GM21360 (cell line): Measurements from ENCODE around the gene UCN2.
"Not testable (repeated sequence)": the region's sequence is repeated elsewhere in the genome, so short reads cannot be mapped to it uniquely, and the experiment has no call there.

Experiments used
- ATAC-seq: cut with Tn5 transposase; IDR thresholded peaks from one replicate; pipeline ENCODE4 v1.9.1; 2021; ENCODE audit warnings: mild to moderate bottlenecking, moderate library complexity; ENCODE audit not compliant: unreplicated experiment

UCN2 gene

DNA sequence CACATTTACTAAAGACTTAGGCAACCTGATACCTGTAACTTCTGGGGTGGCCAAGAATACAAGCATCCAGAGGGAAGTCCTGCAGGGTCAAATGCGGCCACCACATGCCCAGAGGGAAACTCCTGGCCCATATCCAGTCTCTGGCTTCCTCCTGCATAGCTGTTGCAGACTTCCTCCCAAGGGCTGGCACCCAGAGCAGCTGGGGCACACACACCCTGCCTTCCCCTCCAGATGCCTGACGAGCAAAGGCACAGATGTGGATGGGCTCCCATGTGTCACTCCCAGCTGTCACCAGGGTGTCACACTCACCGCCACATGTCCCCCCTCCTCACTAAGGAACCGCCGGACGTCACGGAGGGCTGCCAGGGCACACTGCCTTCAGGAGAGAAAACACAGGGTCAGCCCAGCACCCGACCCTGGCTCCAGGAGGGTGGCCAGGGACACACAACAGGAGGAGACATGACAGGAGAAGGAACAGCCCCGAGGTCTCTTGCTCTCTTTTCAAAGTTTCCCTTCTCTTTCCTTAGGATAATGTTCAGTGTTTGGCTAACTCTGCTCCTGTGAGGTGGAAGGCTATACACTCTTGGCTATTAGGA lies 20.2 kb downstream of the UCN2 start:
- no peak for ATAC-seq

DNA sequence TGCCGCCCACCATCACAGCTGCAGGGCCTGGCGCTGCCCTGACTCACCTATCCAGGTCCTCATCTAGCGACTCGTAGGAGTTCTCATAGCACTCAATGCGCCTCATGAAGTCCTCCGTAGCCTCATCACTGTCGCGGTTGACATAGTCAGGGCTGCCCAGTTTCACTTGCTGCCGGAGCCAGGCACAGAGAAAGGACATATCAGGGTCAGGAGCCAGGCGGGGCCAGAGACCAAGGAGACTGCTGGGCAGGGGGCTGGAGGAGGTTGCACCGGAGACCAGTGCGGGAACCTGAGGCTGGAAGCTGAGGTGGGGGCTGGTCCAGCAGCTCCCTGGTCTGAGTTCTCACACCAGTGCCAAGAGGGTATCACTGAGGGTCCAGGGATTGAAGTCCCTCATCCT lies 25.1 kb downstream of the UCN2 start:
- ATAC-seq, result no peak

DNA sequence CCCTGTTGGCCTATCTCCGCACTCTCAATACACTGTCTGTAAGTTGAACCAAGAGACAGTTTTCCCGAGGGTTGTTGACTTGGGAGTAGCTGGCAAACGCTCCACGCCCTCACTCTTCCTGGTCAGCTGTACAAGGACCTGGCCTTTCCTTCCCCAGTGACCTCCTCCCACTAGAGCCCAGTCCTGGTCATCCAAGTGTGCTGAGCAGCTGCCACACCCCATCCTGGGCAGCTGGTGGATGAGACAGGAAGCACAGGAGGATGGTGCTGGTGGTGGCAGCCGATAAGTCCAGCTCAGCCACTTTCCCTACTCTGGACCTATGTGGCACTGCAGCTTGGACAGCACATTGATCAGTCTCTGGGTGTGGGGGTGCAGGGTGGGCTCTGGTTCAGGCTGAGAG lies 26.8 kb downstream of the UCN2 start:
- ATAC-seq, result no peak

DNA sequence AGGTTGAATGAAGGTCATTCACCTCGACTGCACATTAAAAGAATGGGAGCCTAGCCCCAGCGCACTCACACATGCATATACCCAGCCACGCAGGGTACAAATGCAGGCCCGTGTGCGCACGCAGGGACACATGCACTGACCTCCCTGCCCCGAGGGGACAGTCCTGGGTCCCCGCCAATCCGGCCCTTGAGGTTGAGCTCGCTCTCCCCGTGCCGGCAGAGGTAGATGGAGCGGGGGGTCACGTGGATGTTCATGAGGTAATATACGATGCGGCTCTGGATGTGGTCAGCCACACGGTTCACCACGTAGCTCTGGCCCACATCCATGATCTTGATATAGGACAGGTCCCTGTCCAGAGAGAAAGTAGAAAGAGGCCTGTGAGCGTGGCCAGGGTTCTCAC lies 27.5 kb downstream of the UCN2 start:
- ATAC-seq, result no peak

DNA sequence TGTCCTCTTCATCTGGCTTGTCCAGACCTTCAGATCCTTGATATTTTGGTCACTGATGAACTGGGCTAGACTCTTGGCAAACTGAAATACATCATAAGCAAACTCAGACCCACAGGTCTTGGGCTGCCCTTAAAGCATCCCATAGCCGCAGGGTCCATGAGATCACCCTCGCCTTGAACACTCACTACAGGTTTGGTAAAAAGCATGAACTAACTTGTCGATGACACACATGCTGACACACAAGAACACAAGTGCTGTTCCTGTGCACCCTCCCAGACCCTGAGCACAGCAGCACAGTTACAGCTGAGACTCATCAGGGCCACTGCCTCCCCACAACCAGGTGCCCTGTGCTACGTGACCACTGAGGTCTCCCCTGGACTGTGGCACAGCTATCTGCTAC lies 28.0 kb downstream of the UCN2 start:
- ATAC-seq, result no peak

DNA sequence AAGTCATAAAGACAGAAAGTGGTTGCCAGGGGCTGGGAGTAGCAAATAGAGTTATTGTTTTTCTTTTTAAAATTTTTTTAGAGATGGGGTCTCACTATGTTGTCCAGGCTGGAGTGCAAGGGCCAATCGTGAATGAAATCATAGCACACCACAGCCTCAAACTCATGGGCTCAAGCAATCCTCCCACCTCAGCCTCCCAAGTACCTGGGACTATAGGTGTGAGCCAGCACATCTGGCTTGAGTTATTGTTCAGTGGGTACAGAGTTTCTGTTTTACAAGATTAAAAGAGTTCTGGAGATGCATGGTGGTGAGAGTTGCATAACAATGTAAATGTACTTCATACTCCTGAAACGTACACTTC lies 30.6 kb downstream of the UCN2 start:
- no peak for ATAC-seq

DNA sequence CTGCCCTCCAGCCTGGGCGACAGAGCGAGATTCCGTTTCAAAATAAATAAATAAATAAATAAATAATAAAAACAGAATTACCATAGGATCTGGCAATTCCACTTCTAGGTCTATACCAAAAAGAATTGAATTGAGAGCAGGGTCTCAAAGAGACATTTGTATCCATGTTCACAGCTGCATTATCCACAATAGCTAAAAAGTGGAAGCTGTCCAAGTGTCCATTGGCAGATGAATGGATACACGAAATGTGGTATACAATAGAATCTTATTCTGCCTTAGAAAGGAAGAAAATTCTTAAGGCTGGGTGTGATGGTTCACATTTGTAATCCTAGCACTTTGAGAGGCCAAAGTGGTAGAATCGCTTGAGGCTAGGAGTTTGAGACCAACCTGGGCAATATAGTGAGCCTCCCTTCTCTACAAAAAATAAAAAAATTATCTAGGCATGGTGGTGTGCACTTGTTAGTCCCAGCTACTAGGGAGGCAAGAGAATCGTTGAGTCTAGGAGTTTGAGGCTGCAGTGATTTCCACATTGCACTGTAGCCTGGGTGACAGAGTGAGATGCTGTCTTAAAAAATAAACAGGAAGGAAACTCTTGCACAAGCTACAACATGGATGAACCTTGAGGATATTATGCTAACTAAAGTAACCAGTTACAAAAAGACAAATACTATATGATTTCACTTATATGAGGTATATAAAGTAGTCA lies 31.2 kb downstream of the UCN2 start:
- no peak for ATAC-seq

DNA sequence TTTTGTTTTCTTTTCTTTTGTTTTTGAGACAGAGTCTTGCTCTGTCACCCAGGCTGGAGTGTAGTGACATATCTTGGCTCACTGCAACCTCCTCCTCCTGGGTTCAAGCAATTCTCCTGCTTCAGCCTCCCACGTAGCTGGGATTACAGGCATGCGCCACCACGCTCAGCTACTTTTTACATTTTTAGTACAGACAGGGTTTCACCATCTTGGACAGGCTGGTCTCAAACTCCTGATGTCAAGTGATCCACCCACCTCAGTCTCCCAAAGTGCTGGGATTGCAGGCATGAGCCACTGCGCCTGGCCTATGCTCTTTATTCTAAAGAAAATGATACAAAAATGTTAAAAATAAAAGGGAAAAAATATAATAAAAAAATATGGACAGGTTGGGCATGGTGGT lies 32.9 kb downstream of the UCN2 start:
- ATAC-seq, result not testable (repeated sequence)

DNA sequence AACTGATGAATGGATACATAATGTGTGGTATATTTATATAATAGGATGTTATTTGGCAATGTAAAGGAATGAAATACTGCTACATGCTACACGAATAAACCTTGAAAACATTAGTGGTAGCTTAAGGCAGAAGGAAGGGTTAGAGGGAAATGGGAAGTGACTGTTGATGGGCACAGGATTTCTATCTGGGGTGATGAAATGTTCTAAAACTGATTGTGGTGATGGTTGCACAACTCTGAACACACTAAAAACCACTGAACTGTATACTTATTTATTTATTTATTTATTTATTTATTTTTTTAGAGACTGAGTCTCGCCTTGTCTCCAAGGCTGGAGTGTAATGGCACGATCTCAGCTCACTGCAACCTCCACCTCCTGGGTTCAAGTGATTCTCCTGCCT lies 34.8 kb downstream of the UCN2 start:
- no peak for ATAC-seq

DNA sequence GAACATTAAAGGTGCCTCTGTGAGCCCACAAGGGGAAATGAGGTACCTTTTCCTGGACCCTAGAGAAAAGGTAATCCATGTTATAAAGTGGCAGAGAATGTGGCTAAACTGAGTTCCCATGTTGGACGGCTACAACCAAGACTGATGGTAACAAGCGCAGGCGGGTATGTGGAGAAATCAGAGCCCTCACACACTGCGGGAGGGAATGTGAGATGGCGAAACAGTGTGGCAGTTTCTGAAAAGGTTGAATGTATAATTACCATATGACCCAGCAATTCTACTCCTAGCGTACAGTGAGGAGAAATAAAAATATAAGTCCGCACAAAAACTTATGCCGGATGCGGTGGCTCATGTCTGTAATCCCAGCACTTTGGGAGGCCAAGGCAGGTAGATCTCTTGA lies 35.5 kb downstream of the UCN2 start:
- no peak for ATAC-seq

DNA sequence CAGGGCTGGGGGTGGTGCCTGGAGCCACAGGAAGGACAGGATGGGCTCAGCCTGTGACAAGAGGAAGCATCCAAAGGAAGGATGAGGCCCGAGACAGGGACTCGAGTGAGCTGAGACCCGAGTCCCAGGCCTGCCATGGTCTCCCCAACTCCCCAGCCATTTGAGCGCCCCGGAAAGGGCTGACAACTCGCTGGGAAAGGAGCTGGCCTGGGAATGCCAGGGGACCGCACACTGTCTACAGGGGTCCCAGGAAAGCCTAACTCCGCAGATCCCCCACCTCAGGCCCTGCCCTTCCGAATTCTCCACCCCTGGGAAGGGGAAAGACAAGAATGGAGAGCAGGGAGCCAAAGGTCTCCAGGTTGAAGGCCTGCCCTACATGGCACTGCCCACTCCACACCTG lies 38.6 kb downstream of the UCN2 start:
- ATAC-seq, result no peak

DNA sequence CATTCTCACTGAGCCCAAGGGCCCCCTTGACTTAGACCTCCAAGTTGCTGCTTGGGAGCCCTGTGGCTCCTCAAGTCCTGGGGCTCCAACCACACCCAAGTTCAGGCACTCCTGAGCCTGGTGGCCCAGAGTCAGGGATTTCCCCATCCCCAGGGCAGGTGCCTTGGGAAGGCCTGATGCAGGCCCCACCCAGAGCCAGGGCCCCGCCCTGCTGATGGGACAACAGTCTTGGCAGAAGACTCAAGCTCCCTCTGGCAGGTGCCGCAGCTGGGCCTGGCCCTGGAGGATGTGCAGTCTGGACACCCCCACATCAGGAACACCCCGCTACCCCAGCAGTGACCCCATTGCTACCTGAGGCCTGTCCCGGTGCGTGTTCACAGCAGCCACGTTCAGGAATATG lies 41.9 kb downstream of the UCN2 start:
- no peak for ATAC-seq

DNA sequence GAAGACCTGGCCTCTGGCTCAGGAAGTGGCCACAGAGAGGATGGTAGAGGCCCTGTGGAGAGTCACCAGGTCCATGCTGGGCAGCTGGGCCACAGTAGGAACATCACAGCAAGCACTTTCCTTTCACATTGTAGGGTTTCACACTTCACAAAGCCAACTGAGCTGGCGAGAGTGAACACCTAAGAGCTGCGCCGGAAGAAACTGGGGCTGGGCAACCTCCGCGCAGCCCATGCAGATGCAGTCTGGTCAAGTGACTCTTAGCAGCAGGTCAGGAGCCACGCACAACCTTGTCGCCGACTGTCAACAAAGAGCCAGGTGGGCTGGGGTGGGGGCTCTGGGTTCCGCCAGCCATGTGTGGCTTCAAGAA lies 44.3 kb downstream of the UCN2 start:
- ATAC-seq, result no peak

DNA sequence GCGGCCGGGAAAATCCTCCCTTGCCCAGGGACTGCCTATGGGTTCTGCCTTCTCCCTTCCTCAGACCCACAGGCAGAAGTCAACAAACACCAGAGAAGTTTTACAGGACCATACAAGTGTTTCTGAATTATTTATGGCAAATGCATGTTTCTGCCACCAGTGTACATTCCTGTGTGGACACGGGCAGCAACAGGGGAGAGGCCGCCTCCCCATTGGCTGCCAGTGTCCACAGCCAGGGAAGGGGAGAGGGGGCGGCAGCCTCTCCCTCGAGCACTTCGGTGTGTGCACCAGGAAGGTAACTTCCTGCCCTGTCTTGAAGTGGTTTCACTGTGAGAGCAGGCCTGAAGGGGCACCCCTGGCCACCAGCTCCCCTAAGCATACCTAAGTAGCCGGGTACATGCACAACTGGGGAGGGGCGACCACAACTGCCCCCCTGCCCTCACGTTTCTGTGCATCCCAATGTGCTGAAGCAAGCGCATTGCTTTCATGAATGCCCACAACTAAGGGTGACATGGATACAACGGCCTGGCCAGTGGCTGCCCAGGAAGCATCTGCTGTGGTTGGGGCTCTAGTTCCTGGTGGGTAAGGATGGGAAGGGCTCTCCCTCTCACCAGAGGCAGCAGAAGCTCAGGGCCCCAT lies 44.8 kb downstream of the UCN2 start:
- ATAC-seq, result no peak

DNA sequence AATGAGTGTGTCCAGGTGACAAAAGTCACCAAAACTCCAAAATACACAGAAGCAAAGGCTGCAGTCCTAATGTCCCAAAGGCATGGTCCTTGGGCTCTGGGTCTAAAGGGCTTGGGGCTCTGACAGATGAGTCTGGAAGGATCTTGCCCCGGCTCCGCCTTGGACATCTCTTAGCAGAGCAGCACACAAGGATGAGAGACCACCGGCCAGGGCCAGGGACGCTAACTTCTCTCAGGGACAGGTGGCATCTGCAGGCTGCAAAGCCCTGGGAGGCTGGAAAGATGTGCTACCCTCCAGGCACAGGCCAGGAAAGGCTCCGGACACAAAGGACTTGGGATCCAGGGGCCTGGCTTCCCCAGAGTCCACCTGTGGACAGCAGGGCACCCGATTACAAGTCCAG lies 45.5 kb downstream of the UCN2 start:
- ATAC-seq, result no peak

DNA sequence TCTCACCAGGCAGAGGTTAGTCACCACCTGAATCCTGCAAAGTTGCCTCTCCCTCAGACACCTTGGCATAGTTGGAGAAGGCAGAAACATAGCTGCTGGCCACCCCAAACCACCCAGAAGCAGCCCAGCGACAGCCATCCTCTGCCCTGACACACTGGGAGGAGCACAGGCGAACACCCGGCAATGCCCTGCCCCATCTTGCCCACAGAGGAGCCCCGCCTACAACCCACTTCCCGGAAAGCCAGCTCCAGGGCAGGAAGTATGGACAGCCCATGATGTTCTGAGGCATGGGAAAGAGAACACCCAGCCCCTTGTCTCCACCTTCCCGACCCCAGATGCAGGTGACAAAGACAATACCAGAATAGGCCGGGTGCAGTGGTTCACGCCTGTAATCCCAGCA lies 47.0 kb downstream of the UCN2 start:
- ATAC-seq, result no peak

DNA sequence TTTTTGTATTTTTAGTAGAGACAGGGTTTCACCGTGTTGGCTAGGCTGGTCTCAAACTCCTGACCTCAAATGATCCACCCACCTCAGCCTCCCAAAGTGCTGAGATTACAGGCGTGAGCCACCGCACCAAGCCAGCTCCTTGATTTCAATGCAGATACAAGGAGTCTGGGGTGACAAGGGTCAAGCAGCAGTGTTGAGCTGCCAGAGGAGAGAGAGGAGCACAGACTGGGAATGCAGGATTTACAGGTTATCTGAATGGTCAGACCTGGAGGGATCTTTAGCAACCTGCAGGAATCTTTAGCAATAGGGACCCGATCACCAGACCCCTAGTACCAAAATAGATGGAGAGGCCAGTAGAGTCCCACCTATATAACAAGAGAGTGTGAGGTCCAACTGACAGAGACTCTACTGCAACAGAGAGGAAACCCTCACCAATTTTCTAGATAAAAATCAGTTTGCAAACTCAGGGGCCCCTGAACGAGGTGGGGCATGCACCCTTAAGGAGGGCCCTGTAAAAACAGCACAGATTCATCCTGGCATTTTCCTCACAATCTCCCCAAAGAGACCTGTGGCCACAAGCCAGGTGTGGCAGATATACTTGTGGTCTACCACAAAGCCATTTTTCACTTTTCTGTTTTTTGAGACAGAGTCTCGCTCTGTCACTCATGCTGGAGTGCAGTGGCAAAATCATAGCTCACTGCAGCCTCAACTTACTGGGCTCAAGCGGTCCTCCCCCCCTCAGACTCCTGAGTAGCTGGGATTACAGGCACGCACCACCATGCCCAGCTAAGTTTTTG lies 49.0 kb downstream of the UCN2 start:
- no peak for ATAC-seq
